Stimulated activated memory B cell treated with anti-CD40 and anti-IgM and Interleukin-4, amounts not matched to agents 10 μg/mL and 1 μg/mL and 100 μg/mL, for 72 hours (primary cell): ENCODE data around the gene SNAPC4.

Source experiments
- ATAC-seq: fragments of 150-1000 bp; cut with Tn5 transposase; 2 replicates; pipeline ENCODE4 v1.10.0; 2021
- H3K27ac Mint-ChIP-seq: one replicate; pipeline ENCODE4 v1.8.0; 2022; ENCODE audit warnings: mild to moderate bottlenecking, mixed read lengths
- H3K27me3 Mint-ChIP-seq: one replicate; pipeline ENCODE4 v1.8.0; 2022; ENCODE audit warnings: mixed read lengths
- H3K36me3 Mint-ChIP-seq: one replicate; pipeline ENCODE4 v1.8.0; 2022; ENCODE audit warnings: mixed read lengths
- H3K4me1 Mint-ChIP-seq: one replicate; pipeline ENCODE4 v1.8.0; 2022; ENCODE audit warnings: mixed read lengths
- H3K4me3 Mint-ChIP-seq: one replicate; pipeline ENCODE4 v1.8.0; 2022; ENCODE audit warnings: mild to moderate bottlenecking, moderate library complexity, mixed read lengths
- H3K9me3 Mint-ChIP-seq: one replicate; pipeline ENCODE4 v1.8.0; 2022; ENCODE audit warnings: mixed read lengths

Gene SNAPC4, protein sequence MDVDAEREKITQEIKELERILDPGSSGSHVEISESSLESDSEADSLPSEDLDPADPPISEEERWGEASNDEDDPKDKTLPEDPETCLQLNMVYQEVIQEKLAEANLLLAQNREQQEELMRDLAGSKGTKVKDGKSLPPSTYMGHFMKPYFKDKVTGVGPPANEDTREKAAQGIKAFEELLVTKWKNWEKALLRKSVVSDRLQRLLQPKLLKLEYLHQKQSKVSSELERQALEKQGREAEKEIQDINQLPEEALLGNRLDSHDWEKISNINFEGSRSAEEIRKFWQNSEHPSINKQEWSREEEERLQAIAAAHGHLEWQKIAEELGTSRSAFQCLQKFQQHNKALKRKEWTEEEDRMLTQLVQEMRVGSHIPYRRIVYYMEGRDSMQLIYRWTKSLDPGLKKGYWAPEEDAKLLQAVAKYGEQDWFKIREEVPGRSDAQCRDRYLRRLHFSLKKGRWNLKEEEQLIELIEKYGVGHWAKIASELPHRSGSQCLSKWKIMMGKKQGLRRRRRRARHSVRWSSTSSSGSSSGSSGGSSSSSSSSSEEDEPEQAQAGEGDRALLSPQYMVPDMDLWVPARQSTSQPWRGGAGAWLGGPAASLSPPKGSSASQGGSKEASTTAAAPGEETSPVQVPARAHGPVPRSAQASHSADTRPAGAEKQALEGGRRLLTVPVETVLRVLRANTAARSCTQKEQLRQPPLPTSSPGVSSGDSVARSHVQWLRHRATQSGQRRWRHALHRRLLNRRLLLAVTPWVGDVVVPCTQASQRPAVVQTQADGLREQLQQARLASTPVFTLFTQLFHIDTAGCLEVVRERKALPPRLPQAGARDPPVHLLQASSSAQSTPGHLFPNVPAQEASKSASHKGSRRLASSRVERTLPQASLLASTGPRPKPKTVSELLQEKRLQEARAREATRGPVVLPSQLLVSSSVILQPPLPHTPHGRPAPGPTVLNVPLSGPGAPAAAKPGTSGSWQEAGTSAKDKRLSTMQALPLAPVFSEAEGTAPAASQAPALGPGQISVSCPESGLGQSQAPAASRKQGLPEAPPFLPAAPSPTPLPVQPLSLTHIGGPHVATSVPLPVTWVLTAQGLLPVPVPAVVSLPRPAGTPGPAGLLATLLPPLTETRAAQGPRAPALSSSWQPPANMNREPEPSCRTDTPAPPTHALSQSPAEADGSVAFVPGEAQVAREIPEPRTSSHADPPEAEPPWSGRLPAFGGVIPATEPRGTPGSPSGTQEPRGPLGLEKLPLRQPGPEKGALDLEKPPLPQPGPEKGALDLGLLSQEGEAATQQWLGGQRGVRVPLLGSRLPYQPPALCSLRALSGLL (N-terminal part only)

DNA sequence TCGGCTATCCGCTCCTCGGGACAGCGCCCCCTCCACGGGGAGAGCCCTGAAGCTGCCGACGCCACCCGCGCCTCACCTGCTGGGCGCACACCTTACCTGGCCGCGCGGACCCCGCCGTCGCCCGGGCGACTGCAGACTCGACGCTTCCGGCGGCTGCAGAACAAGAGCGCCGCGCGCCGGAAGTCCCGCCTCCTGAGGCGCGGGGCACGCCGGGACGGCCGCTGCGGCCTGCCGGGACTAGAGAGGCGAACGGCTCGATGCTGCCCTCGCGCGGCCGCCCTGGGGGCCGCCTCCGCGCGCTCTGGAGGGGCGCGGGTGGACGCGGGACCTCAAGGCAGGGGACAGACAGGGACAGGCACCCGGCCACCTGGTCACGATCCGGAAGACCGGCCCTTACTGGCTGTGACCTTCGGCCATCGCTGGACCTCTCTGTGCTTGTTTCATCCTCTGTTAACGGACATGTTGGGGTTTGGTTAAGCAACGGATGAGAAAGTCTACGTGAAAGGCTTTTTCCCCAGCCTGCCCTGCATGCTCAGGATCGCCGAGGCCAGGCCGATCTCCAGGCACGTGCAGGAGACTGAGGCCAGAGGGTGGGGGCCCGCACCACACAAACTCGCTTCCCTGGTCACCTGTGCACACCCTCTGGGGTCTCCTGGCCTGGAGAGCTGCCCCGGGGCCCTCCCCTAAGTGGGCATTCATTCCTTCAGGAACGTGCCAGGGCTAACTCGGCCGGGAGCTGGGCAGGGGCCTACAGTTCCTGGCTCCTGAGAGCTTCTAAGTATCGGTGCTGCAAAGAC is at the start of gene SNAPC4:
TSS of gene SNAPC4 (minus strand) at position 133 of the 797 bp plus-strand sequence. CDS start 1,742 bp downstream, outside the sequence.
- Mint-ChIP-seq H3K4me1 (peaks cover 60% of the 10 kb centered on the region), H3K4me3 (peak within 1 kb of the TSS; percentile 84), H3K36me3 (peaks cover 27% of the 10 kb centered on the region), H3K9me3 (no peaks in the 10 kb centered on the region), H3K27ac (peak within 1 kb of the TSS; percentile 80), H3K27me3 (no peaks in the 10 kb centered on the region)
- ATAC-seq: peak; percentile 86

DNA sequence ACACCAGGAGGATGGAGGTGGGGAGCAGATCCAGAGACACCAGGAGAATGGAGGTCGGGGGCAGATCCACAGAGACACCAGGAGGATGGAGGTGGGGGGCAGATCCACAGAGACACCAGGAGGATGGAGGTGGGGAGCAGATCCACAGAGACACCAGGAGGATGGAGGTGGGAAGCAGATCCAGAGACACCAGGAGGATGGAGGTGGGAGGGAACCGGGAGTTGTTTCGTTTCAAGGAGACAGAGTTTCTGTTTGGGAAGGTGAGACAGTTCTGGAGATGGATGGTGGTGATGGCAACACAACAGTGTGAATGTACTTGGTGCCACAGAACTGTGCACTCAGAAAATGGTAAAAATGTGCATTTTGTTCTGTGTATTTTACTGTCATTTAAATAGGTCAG is 48.7 kb upstream of the SNAPC4 start:
- Mint-ChIP-seq H3K27me3 (no peaks in the 10 kb centered on the region), H3K4me3 (no peak overlapping the region), H3K9me3 (no peaks in the 10 kb centered on the region), H3K36me3 (peaks cover 75% of the 10 kb centered on the region), H3K4me1 (peaks cover 6% of the 10 kb centered on the region), H3K27ac (no peak overlapping the region)
- ATAC-seq: no peak

DNA sequence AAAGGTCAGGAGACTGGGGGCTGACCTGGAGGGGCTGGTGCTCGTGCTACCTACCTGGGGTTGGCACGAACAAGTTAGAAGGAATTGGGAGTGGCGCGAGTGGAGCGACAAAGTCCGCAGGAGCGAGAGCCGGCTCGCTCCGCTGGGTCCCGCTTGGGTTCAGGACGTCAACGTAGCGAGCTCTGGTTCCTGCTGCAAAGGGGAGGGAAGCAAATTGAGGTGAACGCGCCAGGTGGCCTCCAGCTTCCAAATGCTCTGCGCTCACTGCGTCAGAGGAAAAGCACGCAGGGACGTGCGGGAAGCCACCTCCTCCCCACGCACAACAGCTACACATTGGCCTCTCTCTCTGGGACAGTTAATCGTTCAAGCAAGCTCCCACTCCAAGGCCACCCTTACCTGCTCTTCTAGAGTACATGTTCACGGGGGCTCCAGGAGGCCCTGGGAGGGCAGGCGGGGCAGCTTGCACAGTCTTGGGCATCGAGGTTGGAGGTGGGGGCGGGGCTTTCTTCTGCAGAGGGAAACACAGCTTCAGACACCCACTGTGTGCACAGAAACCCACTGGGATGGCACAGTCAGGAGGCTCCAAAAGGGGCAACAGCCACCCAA is 47.3 kb upstream of the SNAPC4 start:
- Mint-ChIP-seq H3K27me3 (no peaks in the 10 kb centered on the region), H3K9me3 (no peaks in the 10 kb centered on the region), H3K36me3 (peaks cover 81% of the 10 kb centered on the region), H3K4me3 (no peak overlapping the region), H3K4me1 (peaks cover 6% of the 10 kb centered on the region), H3K27ac (no peak overlapping the region)
- ATAC-seq: no peak

DNA sequence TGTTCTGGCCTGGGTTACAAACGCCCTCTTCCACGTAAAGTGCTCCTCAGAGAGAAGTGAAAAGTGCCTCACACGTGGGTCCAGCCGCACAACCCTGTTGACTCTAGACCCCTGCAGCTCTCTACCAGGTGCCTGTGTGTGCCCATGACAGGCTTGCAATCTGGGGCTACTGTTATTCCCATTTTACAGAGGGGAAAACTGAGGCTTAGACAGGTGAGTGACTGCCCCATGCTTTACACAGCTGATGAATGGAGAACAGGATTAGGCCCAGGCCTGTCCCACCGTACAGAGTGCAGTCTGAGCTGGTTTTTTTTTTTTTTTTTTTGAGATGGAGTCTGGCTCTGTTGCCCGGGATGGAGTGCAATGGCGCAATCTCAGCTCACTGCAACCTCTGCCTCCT is 45.8 kb upstream of the SNAPC4 start:
- peaks cover 80% of the 10 kb centered on the region for H3K36me3 Mint-ChIP-seq
- H3K9me3 Mint-ChIP-seq: no peaks in the 10 kb centered on the region
- H3K4me1 Mint-ChIP-seq: peaks cover 6% of the 10 kb centered on the region
- no peaks in the 10 kb centered on the region for H3K27me3 Mint-ChIP-seq
- H3K27ac Mint-ChIP-seq: no peak overlapping the region
- H3K4me3 Mint-ChIP-seq: no peak overlapping the region
- ATAC-seq: no peak

DNA sequence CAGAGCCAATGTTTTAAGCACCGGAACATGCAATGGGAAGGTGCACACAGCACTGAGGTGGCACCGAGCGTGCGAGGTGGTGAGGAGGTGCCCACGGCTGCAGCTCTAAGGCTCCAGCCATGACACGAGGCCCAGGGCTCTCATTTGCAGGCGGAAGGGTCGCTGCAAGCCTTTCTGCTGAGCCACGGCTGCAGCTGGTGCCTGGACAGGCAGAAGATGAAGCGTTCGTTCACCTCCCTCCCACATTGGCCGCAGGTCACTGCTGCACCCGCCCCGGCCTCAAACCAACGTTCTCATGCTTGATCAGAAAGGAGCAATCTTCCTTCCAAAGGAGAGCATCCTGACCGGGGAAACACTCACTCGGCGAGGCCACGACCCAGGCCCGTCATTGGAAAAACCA is 44.1 kb upstream of the SNAPC4 start:
- H3K27ac Mint-ChIP-seq: no peak overlapping the region
- ATAC-seq: no peak
- H3K9me3 Mint-ChIP-seq: no peaks in the 10 kb centered on the region
- peaks cover 6% of the 10 kb centered on the region for H3K4me1 Mint-ChIP-seq
- H3K27me3 Mint-ChIP-seq: no peaks in the 10 kb centered on the region
- no peak overlapping the region for H3K4me3 Mint-ChIP-seq
- H3K36me3 Mint-ChIP-seq: peaks cover 70% of the 10 kb centered on the region

DNA sequence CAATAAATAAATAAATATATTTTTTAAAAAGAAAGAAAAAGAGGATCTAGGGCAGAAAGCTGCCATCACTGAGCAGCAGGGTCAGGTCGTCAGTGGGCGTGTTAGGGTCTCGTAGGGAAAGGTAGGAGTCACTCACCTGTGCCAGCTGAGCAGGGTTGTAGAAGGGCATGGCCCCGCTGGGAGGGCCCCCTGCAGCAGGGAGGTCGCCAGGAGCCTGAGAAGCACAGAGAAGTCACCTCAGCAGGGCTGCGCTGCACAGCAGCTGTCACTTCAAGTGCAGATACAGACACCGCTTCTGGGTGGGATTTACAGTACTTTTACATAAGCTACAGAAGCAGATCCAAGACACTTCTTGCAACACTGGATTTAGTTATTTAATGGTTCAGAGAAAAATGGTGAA is 43.7 kb upstream of the SNAPC4 start:
- peaks cover 69% of the 10 kb centered on the region for H3K36me3 Mint-ChIP-seq
- no peaks in the 10 kb centered on the region for H3K9me3 Mint-ChIP-seq
- no peak for ATAC-seq
- H3K27me3 Mint-ChIP-seq: no peaks in the 10 kb centered on the region
- H3K4me3 Mint-ChIP-seq: no peak overlapping the region
- H3K4me1 Mint-ChIP-seq: peaks cover 6% of the 10 kb centered on the region
- H3K27ac Mint-ChIP-seq: no peak overlapping the region

DNA sequence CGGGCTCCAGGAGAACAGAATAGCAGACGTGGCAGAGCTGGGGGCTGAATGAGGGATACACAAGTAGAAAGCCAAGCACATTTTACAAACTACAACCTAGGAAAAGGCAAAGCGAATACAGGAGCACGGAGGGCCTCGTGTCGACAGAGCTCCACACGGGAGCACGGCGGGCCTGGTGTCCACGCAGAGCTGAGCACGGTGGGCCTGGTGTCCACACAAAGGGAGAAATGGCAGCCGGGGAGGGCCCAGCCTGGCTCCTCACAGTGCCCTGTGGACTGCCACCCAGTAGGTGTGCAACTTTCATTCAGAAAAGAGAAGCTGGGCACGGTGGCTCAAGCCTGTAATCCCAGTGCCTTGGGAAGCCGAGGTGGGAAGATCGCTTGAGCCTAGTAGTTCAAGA is 43.1 kb upstream of the SNAPC4 start:
- H3K36me3 Mint-ChIP-seq: peaks cover 63% of the 10 kb centered on the region
- no peaks in the 10 kb centered on the region for H3K9me3 Mint-ChIP-seq
- peaks cover 10% of the 10 kb centered on the region for H3K4me1 Mint-ChIP-seq
- H3K4me3 Mint-ChIP-seq: no peak overlapping the region
- H3K27me3 Mint-ChIP-seq: no peaks in the 10 kb centered on the region
- ATAC-seq: no peak
- no peak overlapping the region for H3K27ac Mint-ChIP-seq

DNA sequence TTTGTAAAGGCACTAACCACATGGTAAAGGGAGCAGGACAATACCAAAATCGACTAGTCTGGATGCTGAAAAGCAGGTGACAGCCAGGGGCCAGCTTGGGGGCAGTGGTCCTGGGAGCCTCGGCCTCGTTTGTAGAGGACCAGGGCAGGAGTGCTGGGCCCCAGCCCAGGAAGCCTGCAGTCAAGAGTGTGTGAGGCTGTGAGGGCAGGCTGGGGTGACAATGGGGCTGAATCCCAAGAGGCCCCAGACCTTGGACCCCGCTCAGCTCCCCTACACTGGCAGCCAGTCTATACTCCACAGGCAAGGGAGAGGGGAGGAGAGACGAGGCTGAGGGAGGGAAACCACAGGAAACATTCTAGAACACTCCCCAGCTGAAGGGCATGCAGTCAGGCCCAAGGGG is 42.3 kb upstream of the SNAPC4 start:
- no peak overlapping the region for H3K4me3 Mint-ChIP-seq
- H3K36me3 Mint-ChIP-seq: peaks cover 55% of the 10 kb centered on the region
- no peak for ATAC-seq
- H3K27me3 Mint-ChIP-seq: no peaks in the 10 kb centered on the region
- H3K27ac Mint-ChIP-seq: no peak overlapping the region
- H3K4me1 Mint-ChIP-seq: peaks cover 18% of the 10 kb centered on the region
- H3K9me3 Mint-ChIP-seq: no peaks in the 10 kb centered on the region

DNA sequence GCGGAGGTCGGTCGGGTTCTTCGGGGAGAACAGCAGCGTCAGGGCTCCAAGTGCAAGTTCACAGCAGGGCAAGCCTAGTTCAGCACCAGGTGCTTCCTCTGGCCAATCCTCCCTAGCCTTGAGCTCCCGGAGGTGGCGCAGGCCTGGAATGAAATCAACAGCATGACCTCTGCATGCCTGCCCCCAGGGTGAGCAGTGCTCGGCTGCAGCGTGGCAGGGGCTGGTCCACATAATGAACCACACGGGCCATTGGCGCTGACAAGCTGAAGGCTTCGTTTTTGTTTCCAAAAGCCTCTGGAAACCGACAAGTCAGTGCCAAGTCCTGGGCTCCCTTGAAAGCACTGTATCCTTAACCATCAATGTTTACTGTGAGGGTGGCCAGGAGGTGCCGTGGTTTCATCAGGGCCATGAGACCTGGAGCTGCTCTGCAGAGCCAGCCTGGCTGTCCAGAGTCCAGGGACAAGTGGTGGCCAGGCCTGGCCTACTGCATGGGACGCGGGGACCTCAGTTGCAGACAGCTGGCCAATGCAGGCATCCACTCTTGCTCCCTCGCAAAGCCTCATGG is 41.8 kb upstream of the SNAPC4 start:
- Mint-ChIP-seq H3K4me1 (peaks cover 19% of the 10 kb centered on the region), H3K4me3 (no peak overlapping the region), H3K27me3 (no peaks in the 10 kb centered on the region), H3K9me3 (no peaks in the 10 kb centered on the region), H3K36me3 (peaks cover 50% of the 10 kb centered on the region), H3K27ac (no peak overlapping the region)
- ATAC-seq: no peak

DNA sequence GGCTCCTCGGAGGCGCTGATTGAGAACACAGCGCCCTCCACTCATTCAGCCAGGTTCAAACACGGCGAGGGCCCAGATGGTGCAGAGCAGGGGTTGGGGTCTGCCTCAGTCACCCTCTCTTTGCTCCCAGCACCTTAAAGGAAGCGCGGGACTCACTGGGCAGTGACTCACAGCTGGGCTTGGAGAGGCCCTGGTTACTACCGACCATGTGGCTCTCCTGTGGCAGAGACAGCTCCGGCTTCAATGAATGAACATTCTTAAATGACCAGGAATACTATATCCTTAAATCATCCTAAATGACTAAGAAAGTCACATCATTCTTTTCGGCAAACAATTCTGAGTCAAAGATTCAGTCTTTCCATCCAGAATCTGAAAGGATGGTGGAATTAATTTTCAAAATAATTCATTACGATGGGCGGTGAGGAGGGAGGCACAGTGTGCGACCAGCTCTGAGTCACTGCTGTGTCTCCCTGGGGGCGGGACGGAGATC is 41.3 kb upstream of the SNAPC4 start:
- ATAC-seq: no peak
- Mint-ChIP-seq H3K36me3 (peaks cover 45% of the 10 kb centered on the region), H3K27me3 (no peaks in the 10 kb centered on the region), H3K9me3 (no peaks in the 10 kb centered on the region), H3K4me3 (no peak overlapping the region), H3K4me1 (peaks cover 22% of the 10 kb centered on the region), H3K27ac (no peak overlapping the region)

DNA sequence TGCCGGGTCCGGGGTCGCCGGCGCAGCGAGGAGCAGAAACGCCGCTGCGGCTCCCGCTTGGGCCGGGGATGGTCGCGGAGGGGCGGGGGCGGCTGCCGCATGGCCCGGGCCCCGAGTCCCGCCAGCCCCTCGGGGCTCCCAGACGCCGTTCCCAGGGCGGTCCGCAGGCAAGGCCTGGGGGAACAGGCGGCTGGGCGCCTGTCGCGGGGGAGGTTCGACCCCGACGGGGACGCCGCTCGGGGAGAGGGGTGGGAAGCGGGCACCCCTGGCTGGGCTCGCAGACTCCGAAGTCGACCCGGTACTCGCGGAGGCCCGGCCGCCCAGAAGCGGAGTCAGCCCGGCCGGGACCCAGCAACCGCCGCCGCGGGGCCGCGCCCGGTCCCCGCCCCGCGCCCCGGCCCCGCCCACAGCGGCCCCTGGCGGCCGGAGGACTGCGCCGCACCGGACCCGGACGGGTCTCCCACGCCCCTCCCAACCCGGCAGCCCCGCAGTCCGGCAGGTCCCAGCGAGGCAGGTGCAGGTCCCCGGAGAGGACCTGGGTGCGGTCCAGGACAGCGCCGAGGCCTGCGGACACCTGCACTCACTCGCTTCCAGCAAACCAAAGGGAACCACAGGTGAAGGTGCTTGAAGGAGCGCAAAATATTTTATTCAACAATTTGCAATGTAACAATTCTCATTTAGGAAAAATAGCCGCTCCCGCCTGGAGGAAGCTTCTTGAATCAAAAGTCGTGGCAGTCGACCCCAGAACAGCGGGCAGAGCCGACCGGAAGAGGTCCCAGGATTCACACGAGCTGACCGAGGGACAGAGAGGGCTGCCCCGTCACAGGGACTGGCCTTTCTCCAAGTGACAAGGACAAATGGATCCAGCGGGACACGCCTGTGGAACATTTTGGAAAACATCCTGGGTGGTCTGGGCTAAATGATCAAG is 39.8 kb upstream of the SNAPC4 start, which contains the start of gene INPP5E:
TSS of gene INPP5E (minus strand) at position 365 of the 928 bp plus-strand sequence. CDS start 426 bp downstream, outside the sequence.
- peaks cover 29% of the 10 kb centered on the region for H3K4me1 Mint-ChIP-seq
- peak within 1 kb of the TSS; percentile 64 for H3K27ac Mint-ChIP-seq
- H3K9me3 Mint-ChIP-seq: no peaks in the 10 kb centered on the region

DNA sequence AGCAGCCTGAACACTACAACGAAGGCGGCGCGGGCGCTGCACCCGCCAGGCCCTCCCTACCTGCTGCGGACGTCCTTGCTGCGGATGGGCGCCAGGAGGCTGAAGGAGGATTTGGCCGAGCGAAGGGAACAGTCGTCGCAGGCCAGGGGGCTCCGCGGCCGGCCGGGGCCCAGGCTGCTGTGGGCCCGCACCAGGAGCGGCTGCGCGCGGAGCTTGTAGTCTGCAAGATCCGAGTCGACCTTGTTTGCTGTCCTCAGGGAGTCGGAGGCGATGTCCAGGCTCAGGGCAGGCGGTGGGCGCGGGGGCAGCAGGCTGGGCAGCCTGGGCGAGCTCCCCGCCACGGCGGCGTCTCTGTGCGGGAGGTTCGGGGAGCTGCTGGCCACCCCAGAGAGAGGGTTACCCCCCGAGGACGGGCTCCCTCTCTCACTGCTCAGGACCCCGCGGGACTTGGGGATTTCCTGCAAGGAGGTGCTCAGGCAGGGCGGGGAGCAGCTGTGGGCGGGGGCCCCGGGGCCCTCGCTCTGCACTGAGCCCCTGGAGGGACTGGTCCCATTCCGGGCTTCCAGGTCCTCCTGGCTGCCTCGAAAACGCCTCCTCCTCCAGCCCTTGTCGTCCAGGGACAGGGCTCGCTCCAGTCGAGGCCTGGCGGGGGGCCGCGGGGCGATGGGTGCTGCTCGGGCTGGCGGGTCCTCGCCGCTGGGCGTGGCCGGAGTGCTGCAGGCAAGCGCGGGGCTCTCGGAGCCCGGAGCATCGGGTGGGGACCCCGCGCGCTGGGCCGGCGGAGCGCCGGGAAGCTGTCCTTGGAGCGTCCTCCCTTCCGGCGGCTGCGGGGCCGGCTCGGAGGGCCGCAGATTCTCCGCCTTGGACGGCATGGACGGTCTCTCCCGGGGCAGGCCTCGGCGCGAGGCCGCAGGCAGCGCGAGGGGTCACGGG is 38.8 kb upstream of the SNAPC4 start:
- Mint-ChIP-seq H3K4me1 (peaks cover 29% of the 10 kb centered on the region), H3K36me3 (peaks cover 27% of the 10 kb centered on the region), H3K4me3 (peak overlapping the region; percentile 78), H3K27ac (peak overlapping the region; percentile 64), H3K9me3 (no peaks in the 10 kb centered on the region), H3K27me3 (no peaks in the 10 kb centered on the region)
- ATAC-seq: peak; percentile 84

More for the DNA sequence above, 39.8 kb upstream of the SNAPC4 start, which contains the start of gene INPP5E:
- Mint-ChIP-seq H3K4me3 (peak within 1 kb of the TSS; percentile 78), H3K36me3 (peaks cover 34% of the 10 kb centered on the region), H3K27me3 (no peaks in the 10 kb centered on the region)
- ATAC-seq: peak; percentile 93
